IPS-NIHi7 (cell line): Measurements from ENCODE around the gene OGDH.

ENCODE experiments used
- DNase-seq: peaks from one replicate; pipeline ENCODE4 v3.0.0; 2012; ENCODE audit warnings: mixed read lengths; ENCODE audit errors: extremely low spot score

The OGDH gene

GRCh38 chr7:44738051-44738723, 131.8 kb downstream of the OGDH start:
- no peak for DNase-seq

- DNase-seq: no peak
These were observed 132.6 kb downstream of the OGDH start for GRCh38 chr7:44738876-44739665.

- DNase-seq: no peak
These were observed 133.6 kb downstream of the OGDH start for GRCh38 chr7:44740055-44740454.

GRCh38 chr7:44743750-44744149, 137.3 kb downstream of the OGDH start:
- DNase-seq: no peak

- DNase-seq: peak; percentile 98
These were observed 141.9 kb downstream of the OGDH start, which contains the start of gene ZMIZ2 for GRCh38 chr7:44748045-44748947. Gene ZMIZ2, plus strand, starts transcription at chr7:44748847. Its CDS starts 7,403 bp downstream, at chr7:44756250.

GRCh38 chr7:44748948-44749731, 142.7 kb downstream of the OGDH start:
- no peak for DNase-seq

- DNase-seq: no peak
These were observed 143.6 kb downstream of the OGDH start for GRCh38 chr7:44749992-44750391.

- no peak for DNase-seq
These were observed 144.0 kb downstream of the OGDH start for GRCh38 chr7:44750424-44750823.

GRCh38 chr7:44750921-44751571, 144.6 kb downstream of the OGDH start:
- DNase-seq: no peak

- DNase-seq: no peak
These were observed 146.4 kb downstream of the OGDH start for GRCh38 chr7:44752822-44753221.

- DNase-seq: no peak
These were observed 148.6 kb downstream of the OGDH start for GRCh38 chr7:44754802-44755697.

GRCh38 chr7:44755698-44756627, 149.5 kb downstream of the OGDH start:
- no peak for DNase-seq

GRCh38 chr7:44756904-44757303, 150.5 kb downstream of the OGDH start:
- DNase-seq: no peak

- DNase-seq: no peak
These were observed 150.9 kb downstream of the OGDH start for GRCh38 chr7:44757311-44757710.

- DNase-seq: no peak
These were observed 151.3 kb downstream of the OGDH start for GRCh38 chr7:44757739-44758138.
